Neuronal stem cell (in vitro differentiated cells): ENCODE data around the gene WDFY3.

Experiments
- DNase-seq: peaks from one replicate; pipeline ENCODE4 v3.0.0-alpha.2; 2013; ENCODE audit warnings: low spot score
- H2AFZ ChIP-seq: one replicate; pipeline ENCODE4 v1.6.1; 2013; ENCODE audit warnings: mild to moderate bottlenecking, low read length, inconsistent platforms
- H2AK5ac ChIP-seq: 2 replicates; pipeline ENCODE4 v1.6.1; 2013; ENCODE audit warnings: low read depth, mild to moderate bottlenecking, inconsistent platforms, low read length, moderate library complexity, mixed read lengths
- H2BK120ac ChIP-seq: 2 replicates; pipeline ENCODE4 v1.6.1; 2013; ENCODE audit warnings: low read depth, mild to moderate bottlenecking, inconsistent platforms, low read length, moderate library complexity, mixed read lengths
- H2BK12ac ChIP-seq: one replicate; pipeline ENCODE4 v1.6.1; 2013; ENCODE audit warnings: low read length, inconsistent platforms
- H2BK15ac ChIP-seq: 2 replicates; pipeline ENCODE4 v1.6.1; 2013; ENCODE audit warnings: mild to moderate bottlenecking, low read length, inconsistent platforms, mixed read lengths
- H2BK5ac ChIP-seq: one replicate; pipeline ENCODE4 v1.6.1; 2013; ENCODE audit warnings: inconsistent platforms, mild to moderate bottlenecking, low read length, moderate library complexity
- H3K14ac ChIP-seq: one replicate; pipeline ENCODE4 v1.6.1; 2013; ENCODE audit warnings: low read length, inconsistent platforms
- H3K18ac ChIP-seq: 2 replicates; pipeline ENCODE4 v1.6.1; 2013; ENCODE audit warnings: low read length, inconsistent platforms
- H3K23ac ChIP-seq: 2 replicates; pipeline ENCODE4 v1.6.1; 2013; ENCODE audit warnings: low read depth, mild to moderate bottlenecking, mixed read lengths, low read length, inconsistent platforms; ENCODE audit not compliant: poor library complexity
- H3K27ac ChIP-seq: replicated peaks from 3 replicates; pipeline ENCODE4 v1.5.1; 2013; ENCODE audit warnings: low read length, inconsistent platforms
- H3K27me3 ChIP-seq, 3 experiments: 2 replicates each; pipeline ENCODE4 v1.6.1; 2013; ENCODE audit warnings: low read length in 3 of 3, mild to moderate bottlenecking in 2 of 3, inconsistent platforms in 1 of 3, low read depth in 1 of 3, mixed read lengths in 1 of 3, moderate library complexity in 1 of 3; ENCODE audit not compliant: control insufficient read depth in 3 of 3, insufficient read depth in 3 of 3
- H3K36me3 ChIP-seq, 2 donors: replicated peaks in 1 of 2; 2 replicates each; pipeline ENCODE4 v1.6.1; 2013; ENCODE audit warnings: low read length in 2 of 2; ENCODE audit not compliant: control insufficient read depth in 2 of 2, insufficient read depth in 2 of 2
- H3K4ac ChIP-seq: 2 replicates; pipeline ENCODE4 v1.6.1; 2013; ENCODE audit warnings: inconsistent platforms, mild to moderate bottlenecking, low read length, moderate library complexity
- H3K4me1 ChIP-seq, 2 donors: 1 replicate in 1 of 2; 2 replicates in 1 of 2; pipeline ENCODE4 v1.6.1; 2013; ENCODE audit warnings: low read length in 2 of 2, low read depth in 1 of 2; ENCODE audit not compliant: control insufficient read depth in 2 of 2, insufficient read depth in 1 of 2
- H3K4me2 ChIP-seq: one replicate; pipeline ENCODE4 v1.6.1; 2013; ENCODE audit warnings: mild to moderate bottlenecking, low read length, inconsistent platforms; ENCODE audit not compliant: insufficient read depth, poor library complexity, severe bottlenecking
- H3K4me3 ChIP-seq, 2 donors: 2 replicates each; pipeline ENCODE4 v1.5.1; 2013; ENCODE audit warnings: low read length in 2 of 2, mild to moderate bottlenecking in 2 of 2, inconsistent platforms in 1 of 2, moderate library complexity in 1 of 2
- H3K79me1 ChIP-seq: one replicate; pipeline ENCODE4 v1.6.1; 2013; ENCODE audit warnings: low read depth, mild to moderate bottlenecking, inconsistent platforms, low read length, moderate library complexity
- H3K9ac ChIP-seq: one replicate; pipeline ENCODE4 v1.6.1; 2013; ENCODE audit warnings: mild to moderate bottlenecking, low read depth, low read length, inconsistent platforms; ENCODE audit not compliant: poor library complexity
- H3K9me3 ChIP-seq, 2 donors: replicated peaks in 1 of 2; 2 replicates each; pipeline versions ENCODE3 to v1.6.1; 2013; ENCODE audit warnings: low read length in 2 of 2, mild to moderate bottlenecking in 2 of 2, inconsistent platforms in 1 of 2, low read depth in 1 of 2, mixed read lengths in 1 of 2, moderate library complexity in 1 of 2; ENCODE audit not compliant: control insufficient read depth in 2 of 2, insufficient read depth in 1 of 2
- H4K8ac ChIP-seq: one replicate; pipeline ENCODE4 v1.6.1; 2013; ENCODE audit warnings: low read depth, mild to moderate bottlenecking, inconsistent platforms, low read length, moderate library complexity
- H4K91ac ChIP-seq: one replicate; pipeline ENCODE4 v1.6.1; 2013; ENCODE audit warnings: low read length, low read depth, mild to moderate bottlenecking, inconsistent platforms; ENCODE audit not compliant: poor library complexity
- WGBS, 2 donors: extraction: QIAGEN DNeasy Blood & Tissue Kit; methylation state at CpG; one replicate each; pipeline ENCODE4 v1.1.7; 2013; ENCODE audit warnings: missing lambda C conversion rate in 2 of 2, mixed read lengths in 1 of 2; ENCODE audit not compliant: insufficient read length in 2 of 2, insufficient replicate concordance in 1 of 2; ENCODE audit errors: extremely low coverage in 2 of 2; 5-methylcytosine and 5-hydroxymethylcytosine counted together

Gene WDFY3

GRCh38 chr4:84719115-84719514 lies 247.4 kb downstream of the WDFY3 start:
- Histone ChIP-seq H3K23ac (no peak overlapping the region), H3K79me1 (no peaks in the 10 kb centered on the region), H4K91ac (no peak overlapping the region), H3K9me3 (no peaks in the 10 kb centered on the region), H3K36me3 (peaks cover 5 to 91% of the 10 kb centered on the region in 2 donors), H3K4me1 (no peaks in the 10 kb centered on the region), H2AFZ (no peak overlapping the region), H3K18ac (no peak overlapping the region), H3K27me3 (no peaks in the 10 kb centered on the region), H3K27ac (no peak overlapping the region), H4K8ac (no peak overlapping the region), H2BK15ac (no peak overlapping the region), H2BK120ac (no peak overlapping the region), H2BK5ac (no peak overlapping the region), H3K4ac (no peak overlapping the region), H2BK12ac (no peak overlapping the region), H3K14ac (no peak overlapping the region), H3K4me2 (no peak overlapping the region), H3K9ac (no peak overlapping the region), H3K4me3 (no peak overlapping the region), H2AK5ac (no peak overlapping the region)
- DNase-seq: no peak

GRCh38 chr4:84718699-84719098 lies 247.8 kb downstream of the WDFY3 start:
- H4K91ac ChIP-seq: no peak overlapping the region
- H2AFZ ChIP-seq: no peak overlapping the region
- H3K4me3 ChIP-seq: no peak overlapping the region
- no peak overlapping the region for H2BK5ac ChIP-seq
- H2BK15ac ChIP-seq: no peak overlapping the region
- H3K79me1 ChIP-seq: no peaks in the 10 kb centered on the region
- no peak overlapping the region for H3K27ac ChIP-seq
- no peak overlapping the region for H3K4me2 ChIP-seq
- peaks cover 5 to 91% of the 10 kb centered on the region in 2 donors for H3K36me3 ChIP-seq
- H3K4me1 ChIP-seq: no peaks in the 10 kb centered on the region
- H3K9ac ChIP-seq: no peak overlapping the region
- no CpG with 5 or more reads among the region's 2 CpGs for WGBS, 2 donors
- H3K27me3 ChIP-seq: no peaks in the 10 kb centered on the region
- no peak overlapping the region for H3K23ac ChIP-seq
- no peaks in the 10 kb centered on the region for H3K9me3 ChIP-seq
- no peak for DNase-seq
- H4K8ac ChIP-seq: no peak overlapping the region
- no peak overlapping the region for H3K18ac ChIP-seq
- no peak overlapping the region for H2AK5ac ChIP-seq
- no peak overlapping the region for H3K14ac ChIP-seq
- H2BK12ac ChIP-seq: no peak overlapping the region
- H3K4ac ChIP-seq: no peak overlapping the region
- no peak overlapping the region for H2BK120ac ChIP-seq

GRCh38 chr4:84710548-84710947 lies 255.9 kb downstream of the WDFY3 start:
- Histone ChIP-seq H2BK12ac (no peak overlapping the region), H4K91ac (no peak overlapping the region), H3K14ac (no peak overlapping the region), H3K9me3 (peaks cover 0 to 11% of the 10 kb centered on the region in 2 donors), H2AK5ac (no peak overlapping the region), H2AFZ (no peak overlapping the region), H3K27ac (no peak overlapping the region), H3K4ac (no peak overlapping the region), H3K18ac (no peak overlapping the region), H3K9ac (no peak overlapping the region), H3K36me3 (peaks cover 9 to 98% of the 10 kb centered on the region in 2 donors), H2BK5ac (no peak overlapping the region), H3K23ac (no peak overlapping the region), H3K4me2 (no peak overlapping the region), H3K27me3 (no peaks in the 10 kb centered on the region), H3K4me3 (no peak overlapping the region), H2BK120ac (no peak overlapping the region), H3K4me1 (peaks cover 0 to 2% of the 10 kb centered on the region in 2 donors), H3K79me1 (no peaks in the 10 kb centered on the region), H4K8ac (no peak overlapping the region), H2BK15ac (no peak overlapping the region)
- no peak for DNase-seq
- WGBS, 2 donors: no CpG with 5 or more reads among the region's 3 CpGs

- H2BK120ac ChIP-seq: no peak overlapping the region
- no peak overlapping the region for H2BK5ac ChIP-seq
- peaks cover 9 to 99% of the 10 kb centered on the region in 2 donors for H3K36me3 ChIP-seq
- no peak overlapping the region for H3K4me3 ChIP-seq
- no peak overlapping the region for H2BK15ac ChIP-seq
- no peak overlapping the region for H3K14ac ChIP-seq
- no peak overlapping the region for H3K23ac ChIP-seq
- no peaks in the 10 kb centered on the region for H3K79me1 ChIP-seq
- WGBS, 2 donors: no CpG with 5 or more reads among the region's 6 CpGs
- no peak overlapping the region for H4K91ac ChIP-seq
- H3K9ac ChIP-seq: no peak overlapping the region
- no peak overlapping the region for H3K4ac ChIP-seq
- H4K8ac ChIP-seq: no peak overlapping the region
- H3K4me1 ChIP-seq: peaks cover 0 to 2% of the 10 kb centered on the region in 2 donors
- H3K4me2 ChIP-seq: no peak overlapping the region
- H2AK5ac ChIP-seq: no peak overlapping the region
- no peak overlapping the region for H2AFZ ChIP-seq
- no peak for DNase-seq
- peaks cover 0 to 11% of the 10 kb centered on the region in 2 donors for H3K9me3 ChIP-seq
- H3K27me3 ChIP-seq: no peaks in the 10 kb centered on the region
- H2BK12ac ChIP-seq: no peak overlapping the region
- H3K18ac ChIP-seq: no peak overlapping the region
- H3K27ac ChIP-seq: no peak overlapping the region
Measured at GRCh38 chr4:84708406-84709135, 257.9 kb downstream of the WDFY3 start.
